Hippocampal formation (tissue), 2 donors: ENCODE data around the gene EXT2.

Experiments
- DNase-seq, 2 donors: peaks; one replicate each; lab custom pipeline; 2025; lab: John Stamatoyannopoulos, UW

Gene EXT2

GRCh38 chr11:44165432-44165831 is 70.0 kb downstream of the EXT2 start:
- DNase-seq, result no peak

GRCh38 chr11:44167046-44167445 is 71.6 kb downstream of the EXT2 start:
- DNase-seq, result no peak

GRCh38 chr11:44171518-44171917 is 76.0 kb downstream of the EXT2 start:
- no peak for DNase-seq

- DNase-seq, result no peak
Observed at GRCh38 chr11:44172966-44173365, 77.5 kb downstream of the EXT2 start.

GRCh38 chr11:44174842-44175241 is 79.4 kb downstream of the EXT2 start:
- DNase-seq, result no peak

GRCh38 chr11:44176546-44177213 is 81.2 kb downstream of the EXT2 start:
- DNase-seq, result no peak

- no peak for DNase-seq
Observed at GRCh38 chr11:44177905-44178304, 82.4 kb downstream of the EXT2 start.

GRCh38 chr11:44178381-44178780 is 82.9 kb downstream of the EXT2 start:
- DNase-seq, result no peak

GRCh38 chr11:44179173-44179572 is 83.7 kb downstream of the EXT2 start:
- no peak for DNase-seq

GRCh38 chr11:44180107-44180506 is 84.6 kb downstream of the EXT2 start:
- no peak for DNase-seq

GRCh38 chr11:44185522-44185921 is 90.0 kb downstream of the EXT2 start:
- no peak for DNase-seq

- DNase-seq, result no peak
Observed at GRCh38 chr11:44186321-44186930, 90.9 kb downstream of the EXT2 start.

- DNase-seq, result no peak
Observed at GRCh38 chr11:44188643-44189042, 93.2 kb downstream of the EXT2 start.

- no peak for DNase-seq
Observed at GRCh38 chr11:44189986-44190882, 94.8 kb downstream of the EXT2 start.

- no peak for DNase-seq
Observed at GRCh38 chr11:44190883-44191230, 95.4 kb downstream of the EXT2 start.

GRCh38 chr11:44191322-44192016 is 96.0 kb downstream of the EXT2 start:
- no peak for DNase-seq

GRCh38 chr11:44192017-44192385 is 96.5 kb downstream of the EXT2 start:
- no peak for DNase-seq

- DNase-seq, result no peak
Observed at GRCh38 chr11:44192462-44193100, 97.1 kb downstream of the EXT2 start.

GRCh38 chr11:44193856-44194255 is 98.4 kb downstream of the EXT2 start:
- DNase-seq, result no peak

- DNase-seq, result no peak
Observed at GRCh38 chr11:44198146-44198724, 102.8 kb downstream of the EXT2 start.

GRCh38 chr11:44199298-44199697 is 103.8 kb downstream of the EXT2 start:
- no peak for DNase-seq

GRCh38 chr11:44199816-44200215 is 104.3 kb downstream of the EXT2 start:
- no peak for DNase-seq
